HuH-7 (cell line): Measurements from ENCODE around the gene TAS2R43.
"Not testable (repeated sequence)": the region's sequence is repeated elsewhere in the genome, so short reads cannot be mapped to it uniquely, and the experiment has no call there.

ENCODE experiments used
- DNase-seq: peaks from one replicate; pipeline ENCODE4 v3.0.0; 2011; ENCODE audit warnings: low spot score

Gene TAS2R43

DNA sequence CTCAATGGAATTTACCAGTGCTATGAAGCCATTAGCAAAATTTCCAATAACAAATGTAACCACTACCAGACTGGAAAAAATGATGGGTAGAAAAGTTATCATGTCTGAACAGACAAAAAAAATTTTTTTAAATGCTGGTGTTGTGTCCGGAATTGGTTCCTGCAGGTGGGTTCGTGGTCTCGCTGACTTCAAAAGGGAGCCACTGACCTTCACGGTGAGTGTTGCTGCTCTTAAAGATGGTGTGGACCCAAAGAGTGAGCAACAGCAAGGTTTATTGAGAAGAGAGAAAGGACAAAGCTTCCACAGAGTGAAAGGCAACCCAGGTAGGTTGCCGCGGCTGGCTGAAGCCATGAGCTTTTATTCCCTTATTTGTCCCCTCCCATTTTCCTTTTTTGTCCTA lies at the start of gene TAS2R43:
Gene TAS2R43 (minus strand): TSS at position 186 of the 400 bp plus-strand sequence. CDS start 84 bp downstream, at position 102.
- DNase-seq: no peak

DNA sequence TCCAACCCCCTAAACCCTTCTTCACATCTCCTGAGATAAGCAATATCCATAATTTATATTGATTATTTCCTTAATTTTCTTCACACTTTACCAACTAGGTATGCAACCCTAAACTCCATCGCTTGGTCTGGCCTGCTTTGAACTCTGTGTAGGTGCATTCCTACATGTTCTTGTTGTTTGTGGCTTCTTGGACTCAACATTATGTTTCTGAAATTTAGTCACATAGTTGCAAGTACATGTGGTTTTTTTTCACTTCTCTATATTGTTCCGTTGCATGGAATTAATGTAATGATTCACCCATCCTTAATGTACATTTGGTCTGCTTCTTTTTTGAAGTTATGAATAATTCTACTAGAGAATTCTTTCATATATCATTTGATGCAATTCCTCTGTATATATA lies 44.0 kb upstream of the TAS2R43 start:
- no peak for DNase-seq

DNA sequence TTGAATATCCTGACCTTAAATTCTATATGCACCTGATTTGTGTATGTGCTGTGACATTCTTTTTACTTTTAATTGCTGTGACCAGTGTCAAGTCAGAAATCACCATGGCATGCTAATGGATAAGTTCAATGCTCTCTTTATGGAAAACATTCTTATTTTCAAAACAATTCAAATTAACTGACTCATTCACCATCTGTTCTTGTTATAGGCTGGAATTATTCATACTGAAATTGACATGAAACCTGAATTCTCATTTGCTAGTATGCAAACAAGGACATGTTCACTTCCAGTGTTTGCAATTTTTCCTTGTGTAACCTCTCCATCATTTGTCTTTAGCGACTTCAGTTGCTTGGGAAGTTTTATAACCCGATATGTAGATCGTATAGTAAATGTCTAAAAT lies 42.2 kb upstream of the TAS2R43 start, which contains the start of gene TAS2R30:
Gene TAS2R30 (minus strand): TSS at position 340 of the 400 bp plus-strand sequence. CDS start 400 bp downstream, outside the sequence.
- no peak for DNase-seq

- no peak for DNase-seq
Observed at GRCh38 chr12:11133816-11134215, 41.7 kb upstream of the TAS2R43 start.

DNA sequence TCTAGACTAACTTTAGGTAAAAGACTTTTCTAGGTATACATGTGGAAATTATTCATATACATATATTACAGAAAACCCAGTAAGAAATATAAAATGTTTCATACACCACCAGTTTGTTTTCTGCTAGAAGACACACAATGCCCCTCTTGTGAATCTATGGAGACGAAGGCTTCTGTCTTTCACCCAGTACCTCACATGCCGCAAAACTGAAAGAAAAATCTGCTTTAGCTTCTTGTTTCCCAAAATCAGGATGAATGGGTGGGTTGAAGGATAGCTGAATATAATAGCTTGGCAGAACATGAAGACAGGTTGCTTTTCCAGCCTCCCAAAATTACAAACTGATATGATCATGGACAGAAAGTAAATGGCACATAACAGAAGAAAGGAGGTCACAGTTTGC lies 41.0 kb upstream of the TAS2R43 start:
- DNase-seq: no peak

- DNase-seq: no peak
Observed at GRCh38 chr12:11130999-11131398, 38.9 kb upstream of the TAS2R43 start.

GRCh38 chr12:11130382-11130781 lies 38.3 kb upstream of the TAS2R43 start:
- DNase-seq: no peak

GRCh38 chr12:11114130-11114529 lies 22.0 kb upstream of the TAS2R43 start:
- not testable (repeated sequence) for DNase-seq

DNA sequence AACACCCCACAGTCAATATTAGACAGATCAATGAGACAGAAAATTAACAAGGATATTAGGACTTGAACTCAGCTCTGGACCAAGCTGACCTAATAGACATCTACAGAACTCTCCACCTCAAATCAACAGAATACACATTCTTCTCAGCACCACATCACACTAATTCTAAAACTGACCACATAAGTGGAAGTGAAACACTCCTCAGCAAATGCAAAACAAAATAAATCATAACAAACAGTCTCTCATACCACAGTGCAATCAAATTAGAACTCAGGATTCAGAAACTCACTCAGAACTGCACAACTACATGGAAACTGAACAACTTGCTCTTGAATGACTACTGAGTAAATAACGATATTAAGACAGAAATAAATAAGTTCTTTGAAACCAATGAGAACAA lies 19.1 kb upstream of the TAS2R43 start:
- not testable (repeated sequence) for DNase-seq

GRCh38 chr12:11108862-11109261 lies 16.7 kb upstream of the TAS2R43 start:
- no peak for DNase-seq

DNA sequence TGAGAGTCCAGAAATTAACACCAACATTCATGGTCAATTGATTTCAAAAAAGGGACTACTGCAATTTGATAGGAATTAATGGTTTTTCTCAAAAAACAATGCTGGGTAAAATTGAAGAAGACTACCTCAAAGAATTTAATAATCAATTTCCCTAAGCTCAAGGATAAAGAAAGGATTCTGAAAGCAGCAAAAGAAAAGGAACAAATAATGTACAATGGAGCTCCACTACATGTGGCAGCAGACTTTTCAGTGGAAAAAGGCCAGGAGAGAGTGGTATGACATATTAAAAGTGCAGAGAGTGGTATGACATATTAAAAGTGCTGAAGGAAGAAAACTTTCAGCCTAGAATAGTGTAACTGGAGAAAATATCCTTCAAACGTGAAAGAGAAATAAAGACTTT lies 15.6 kb upstream of the TAS2R43 start:
- DNase-seq: no peak

DNA sequence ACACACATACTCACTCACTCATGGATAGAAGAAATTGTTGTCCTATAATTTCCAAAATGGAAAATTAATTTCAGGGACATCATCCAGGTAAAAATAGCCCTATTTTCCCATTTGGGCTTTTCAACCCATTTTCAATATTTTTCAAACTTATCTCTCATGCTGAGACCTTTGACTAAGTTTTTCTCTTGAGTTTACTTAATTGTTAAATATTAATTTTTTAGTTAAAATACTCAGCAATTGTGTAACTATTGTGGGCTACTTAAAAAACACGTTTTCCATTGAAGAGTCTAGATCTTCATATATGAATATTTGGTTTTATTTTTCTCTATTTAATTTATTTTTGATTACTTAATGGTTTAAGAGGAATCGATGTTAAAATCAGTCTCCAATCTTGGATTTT lies 14.2 kb upstream of the TAS2R43 start:
- DNase-seq: no peak

DNA sequence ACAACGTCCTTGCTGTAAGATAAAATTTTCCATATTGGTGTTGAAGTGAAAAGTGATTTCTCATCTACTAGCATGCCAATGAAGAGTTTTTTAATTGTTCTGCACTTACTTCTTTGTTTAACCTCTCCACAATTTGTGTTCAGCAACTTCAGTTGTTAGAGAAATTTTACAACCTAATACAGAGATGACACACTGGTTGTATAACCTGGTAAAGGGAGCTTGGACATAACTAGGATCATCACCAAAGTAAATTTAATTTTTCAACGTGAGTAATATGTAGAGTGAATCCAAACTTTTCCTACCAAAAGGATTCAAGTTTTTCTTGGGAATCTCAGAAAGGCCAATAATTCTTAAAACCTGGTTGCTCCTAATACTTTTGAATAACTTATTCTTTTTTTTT lies 13.4 kb upstream of the TAS2R43 start:
- DNase-seq: no peak

DNA sequence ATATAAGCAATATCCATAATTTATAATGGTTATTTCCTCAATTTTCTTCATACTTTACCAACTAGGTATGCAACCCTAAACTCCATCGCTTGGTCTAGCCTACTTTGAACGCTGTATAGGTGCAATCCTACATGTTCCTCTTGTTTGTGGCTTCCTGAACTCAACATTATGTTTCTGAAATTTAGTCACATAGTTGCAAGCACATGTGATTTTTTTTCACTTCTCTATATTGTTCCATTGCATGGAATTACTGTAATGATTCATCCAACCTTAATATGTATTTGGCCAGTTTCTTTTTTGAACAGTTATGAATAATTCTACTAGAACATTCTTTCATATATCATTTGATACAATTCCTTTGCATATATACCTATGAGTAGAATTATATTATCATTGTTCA lies 2.8 kb upstream of the TAS2R43 start:
- DNase-seq: not testable (repeated sequence)

- no peak for DNase-seq
Observed at GRCh38 chr12:11089246-11089645, 2.9 kb downstream of the TAS2R43 start.

DNA sequence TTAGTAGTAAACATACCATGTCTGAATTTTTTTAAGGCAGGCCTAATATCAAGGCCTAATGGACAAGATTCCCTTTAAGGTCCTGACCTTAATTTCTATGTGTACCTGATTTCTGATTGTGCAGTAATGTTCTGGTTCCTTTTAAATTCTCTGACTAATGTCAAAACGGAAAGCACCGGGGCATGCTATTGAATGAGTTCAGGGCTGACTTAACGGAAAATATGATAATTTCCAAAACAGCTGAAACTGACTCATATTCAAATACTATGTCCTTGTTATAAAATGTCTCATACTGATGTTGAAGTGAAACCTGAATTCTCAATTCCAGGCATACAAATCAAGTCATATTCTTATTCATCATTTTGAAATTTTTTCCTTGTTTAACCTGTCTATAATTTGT lies 6.7 kb downstream of the TAS2R43 start:
- no peak for DNase-seq

DNA sequence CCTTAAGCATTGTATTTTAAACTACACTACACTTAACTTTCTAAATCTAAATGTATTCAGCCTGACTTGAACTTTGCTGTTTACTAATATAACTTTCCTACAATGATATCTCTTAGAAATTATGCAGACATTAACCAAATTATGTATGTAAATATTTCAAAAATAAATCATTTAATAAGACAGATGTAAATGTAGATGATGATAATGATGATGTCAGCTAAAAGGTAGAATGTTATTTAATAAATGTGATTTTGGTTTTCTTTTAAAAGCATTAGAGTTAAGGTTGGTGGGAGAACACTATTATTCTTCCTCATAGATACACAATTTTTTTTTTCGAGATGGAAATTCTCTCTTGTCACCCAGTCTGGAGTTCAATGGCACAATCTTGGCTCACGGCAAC lies 10.1 kb downstream of the TAS2R43 start:
- no peak for DNase-seq

DNA sequence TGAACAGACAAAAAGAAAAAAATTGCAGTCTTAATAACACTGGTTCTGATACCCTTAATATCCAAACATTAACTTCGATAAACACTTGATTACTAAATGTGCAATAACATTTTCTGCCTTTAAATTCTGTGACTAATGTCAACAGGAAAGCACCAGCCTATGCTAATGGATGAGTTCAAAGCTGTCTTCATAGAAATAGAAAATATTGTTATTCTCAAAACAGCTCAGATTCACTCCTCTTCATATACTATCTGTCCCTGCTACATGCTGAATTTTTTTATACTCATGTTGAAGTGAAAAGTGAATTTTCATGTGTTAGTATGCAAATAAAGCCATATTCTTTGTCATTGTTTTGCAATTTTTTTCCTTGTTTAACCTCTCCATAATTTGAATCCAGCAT lies 13.9 kb downstream of the TAS2R43 start:
- no peak for DNase-seq

- DNase-seq: no peak
Observed at GRCh38 chr12:11075642-11076041, 16.5 kb downstream of the TAS2R43 start.

- no peak for DNase-seq
Observed at GRCh38 chr12:11071414-11071813, 20.7 kb downstream of the TAS2R43 start.

- no peak for DNase-seq
Observed at GRCh38 chr12:11070999-11071398, 21.1 kb downstream of the TAS2R43 start.

DNA sequence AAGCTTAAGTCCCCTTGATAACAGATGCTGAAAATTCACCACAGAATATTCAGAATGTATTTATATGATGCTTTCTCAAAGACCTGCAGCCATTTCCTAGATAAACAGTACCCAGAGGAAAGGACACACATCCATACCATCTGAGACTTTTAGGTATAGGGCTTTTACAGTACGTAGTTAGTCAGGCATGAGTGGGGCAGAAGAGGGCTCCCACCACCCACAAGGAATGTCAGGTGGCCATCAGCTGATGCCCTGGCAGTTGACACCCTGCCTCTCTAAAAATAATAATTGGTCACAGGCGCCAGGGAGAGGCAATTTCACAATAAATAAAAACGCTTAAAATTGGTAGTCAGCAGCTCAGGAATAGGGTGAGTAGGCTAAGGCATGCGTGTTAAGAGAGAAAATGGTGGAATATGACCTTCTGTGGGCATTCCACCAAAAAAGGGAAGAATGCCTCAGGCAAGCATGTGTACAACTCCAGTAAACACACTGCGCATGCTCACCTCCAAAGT lies 22.2 kb downstream of the TAS2R43 start:
- DNase-seq: no peak

- no peak for DNase-seq
Observed at GRCh38 chr12:11067514-11067913, 24.6 kb downstream of the TAS2R43 start.

DNA sequence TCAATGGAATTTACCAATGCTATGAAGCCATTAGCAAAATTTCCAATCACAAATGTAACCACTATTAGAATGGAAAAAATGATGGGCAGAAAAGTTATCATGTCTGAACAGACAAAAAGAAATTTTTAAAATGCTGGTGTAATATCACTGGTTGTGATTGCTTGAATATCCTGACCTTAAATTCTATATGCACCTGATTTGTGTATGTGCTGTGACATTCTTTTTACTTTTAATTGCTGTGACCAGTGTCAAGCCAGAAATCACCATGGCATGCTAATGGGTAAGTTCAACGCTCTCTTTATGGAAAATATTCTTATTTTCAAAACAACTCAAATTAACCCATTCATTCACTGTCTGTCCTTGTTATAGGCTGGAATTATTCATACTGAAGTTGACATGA lies 29.9 kb downstream of the TAS2R43 start, which contains the start of gene TAS2R46:
Gene TAS2R46 (minus strand): TSS at position 101 of the 400 bp plus-strand sequence. CDS start 0 bp downstream, at position 101.
- not testable (repeated sequence) for DNase-seq
